ENCODE results near the gene MMP17.

DNA sequence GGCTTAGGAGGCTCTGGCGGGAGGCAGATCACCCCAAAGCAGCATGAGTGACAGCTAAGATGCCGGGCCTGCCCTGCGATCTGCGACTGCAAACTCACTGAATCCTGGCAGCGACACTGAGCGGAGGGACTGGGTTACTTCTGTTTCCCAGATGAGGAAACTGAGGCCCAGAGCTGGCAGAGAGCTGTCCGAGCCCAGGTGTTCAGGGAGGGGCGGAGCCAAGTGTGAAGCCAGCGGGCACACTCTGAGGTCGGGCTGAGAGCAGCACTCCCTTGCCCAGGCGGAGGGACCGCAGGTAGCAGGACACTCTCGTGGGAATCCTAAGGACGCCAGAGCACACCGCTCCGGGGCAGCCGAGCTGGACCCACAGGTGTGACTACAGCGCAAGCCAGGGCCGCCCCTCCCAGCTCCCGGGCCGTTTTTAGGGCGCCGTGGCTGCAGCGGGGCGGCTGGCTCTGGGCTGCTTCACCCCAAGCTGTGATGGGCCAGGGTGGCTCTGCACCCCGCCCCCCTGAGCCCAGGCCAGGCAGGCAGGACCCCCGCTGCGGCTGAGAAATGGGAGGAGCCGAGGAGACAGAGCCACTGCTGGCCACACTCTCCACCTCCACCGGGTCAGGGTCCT lies 27.4 kb downstream of the MMP17 start:
- TF ChIP-seq POLR2AphosphoS5 (IDR thresholded peaks at IDR 0.05; ENCODE audit: low read depth, low read length) (no peak), POLR2A (IDR thresholded peaks at IDR 0.05; ENCODE audit: low read depth, low read length) (no peak), SPI1 (IDR thresholded peaks at IDR 0.05; ENCODE audit: low read depth, low read length) (no peak), TAF1 (IDR thresholded peaks at IDR 0.05; ENCODE audit: low read depth, low read length) (no peak)

Measured in GM12891 (cell line).